Measurements from ENCODE around the gene CCDC30.
"Not testable (repeated sequence)": the region's sequence is repeated elsewhere in the genome, so short reads cannot be mapped to it uniquely, and the experiment has no call there.

CCDC30 gene

DNA sequence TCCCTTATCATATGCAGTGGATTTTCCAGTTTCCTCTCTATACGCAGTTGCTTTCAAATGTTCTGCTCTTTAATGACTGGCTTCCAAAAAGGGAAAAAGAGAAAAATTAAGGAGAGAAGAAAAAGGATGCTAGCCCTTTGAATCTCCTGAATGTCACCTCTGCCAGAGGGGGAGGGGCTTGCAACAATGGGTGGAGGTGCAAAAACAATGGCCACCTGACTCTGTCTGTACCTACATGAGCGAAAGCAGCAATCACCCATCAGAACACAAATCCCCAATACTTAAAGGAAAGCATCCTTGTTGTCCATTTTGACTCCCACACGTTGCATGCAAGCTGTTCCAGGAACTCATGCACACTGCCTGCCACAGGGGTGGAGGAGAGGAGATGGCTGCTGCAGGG lies 61.2 kb downstream of the CCDC30 start:
- DNase-seq = no peak

DNA sequence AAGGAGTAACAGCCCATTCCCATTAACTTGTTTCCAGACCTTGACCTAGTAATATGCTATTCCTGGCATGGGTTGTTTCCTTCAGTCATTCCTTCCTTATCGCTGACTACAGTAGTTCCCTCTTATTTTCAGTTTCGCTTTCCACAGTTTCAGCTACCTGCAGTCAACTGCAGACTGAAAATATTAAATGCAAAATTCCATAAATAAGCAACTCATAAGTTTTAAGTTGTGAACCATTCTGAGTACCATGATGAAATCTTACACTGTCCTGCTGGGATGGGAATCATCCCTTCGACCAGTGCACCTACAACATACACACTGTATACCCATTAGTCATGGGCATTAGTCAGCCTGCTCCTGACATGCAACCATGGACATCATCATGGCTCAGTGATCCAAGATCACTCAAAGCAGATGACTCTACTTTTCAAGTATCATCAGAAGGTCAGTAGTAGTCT lies 66.7 kb downstream of the CCDC30 start:
- no peak for DNase-seq

DNA sequence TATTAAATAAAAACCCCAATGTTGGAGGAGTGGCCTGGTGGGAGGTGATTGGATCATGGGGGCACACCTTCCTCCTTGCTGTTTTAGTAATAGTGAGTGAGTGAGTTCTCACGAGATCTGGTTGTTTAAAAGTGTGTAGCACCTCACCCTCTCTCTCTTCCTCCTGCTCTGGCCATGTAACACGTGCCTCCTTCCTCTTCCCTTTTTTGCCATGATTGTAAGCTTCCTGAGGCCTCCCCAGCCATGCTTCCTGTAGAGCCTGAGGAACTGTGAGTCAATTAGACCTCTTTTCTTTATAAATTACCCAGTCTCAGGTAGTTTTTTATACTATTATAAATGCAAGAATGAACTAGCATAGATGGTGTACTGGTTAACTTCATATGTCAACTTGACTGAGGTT lies 68.0 kb downstream of the CCDC30 start:
- no peak for DNase-seq

DNA sequence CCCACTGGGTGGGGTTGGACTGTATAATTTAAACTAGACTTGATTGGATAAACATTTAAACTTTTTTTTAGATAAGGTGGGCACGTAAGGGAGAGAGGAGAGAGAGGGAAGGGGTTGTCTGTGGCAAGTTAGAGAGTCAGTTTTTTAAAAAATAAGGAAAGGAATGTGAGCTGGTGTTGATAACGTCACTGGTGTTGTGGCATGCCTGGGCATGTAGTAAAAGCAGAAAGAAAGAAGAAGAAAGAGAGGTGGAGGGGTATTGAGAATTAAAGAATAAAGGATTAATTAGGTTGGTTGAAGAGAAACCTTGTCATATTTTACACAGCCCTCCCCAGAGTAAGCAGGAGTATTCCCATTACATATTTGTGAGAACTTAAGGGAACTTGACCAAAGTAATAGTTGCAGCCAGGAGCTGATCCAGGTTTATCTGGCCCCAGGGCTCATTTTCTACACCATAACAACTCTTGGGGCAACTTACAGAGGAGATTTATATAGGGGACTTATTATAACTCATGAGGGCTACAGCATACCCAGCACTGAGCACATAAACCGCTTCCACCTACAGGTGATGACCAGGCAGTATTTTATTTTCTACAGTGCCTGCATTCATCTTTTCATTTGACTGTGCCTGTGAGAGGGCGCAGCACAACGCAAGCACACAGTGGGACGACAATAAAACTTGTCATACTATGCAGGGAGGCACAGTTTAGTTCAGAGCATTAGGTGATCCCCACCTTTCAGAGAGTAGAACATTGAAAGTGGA lies 70.2 kb downstream of the CCDC30 start:
- DNase-seq = no peak

- DNase-seq = no peak
Measured at GRCh38 chr1:42541104-42541503, 78.0 kb downstream of the CCDC30 start.

DNA sequence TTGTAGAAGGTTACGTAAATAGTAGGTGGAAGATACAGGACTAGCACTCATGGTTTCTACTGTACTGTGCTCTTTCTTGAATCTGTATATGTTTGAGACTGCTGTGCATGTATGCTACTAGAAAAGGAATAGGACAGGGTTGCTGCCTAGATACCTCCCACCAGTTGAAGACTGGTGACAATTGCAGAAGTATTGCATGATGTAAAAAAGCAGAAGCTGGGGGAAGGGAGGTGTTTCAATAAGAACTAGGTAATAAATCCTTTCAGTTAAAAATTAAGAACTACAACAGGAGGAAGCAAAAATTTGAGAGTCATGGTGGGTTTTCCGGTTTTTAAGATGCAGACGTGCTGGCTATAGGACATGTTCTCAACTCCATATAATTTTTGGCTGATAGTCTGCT lies 88.1 kb downstream of the CCDC30 start:
- DNase-seq = no peak

DNA sequence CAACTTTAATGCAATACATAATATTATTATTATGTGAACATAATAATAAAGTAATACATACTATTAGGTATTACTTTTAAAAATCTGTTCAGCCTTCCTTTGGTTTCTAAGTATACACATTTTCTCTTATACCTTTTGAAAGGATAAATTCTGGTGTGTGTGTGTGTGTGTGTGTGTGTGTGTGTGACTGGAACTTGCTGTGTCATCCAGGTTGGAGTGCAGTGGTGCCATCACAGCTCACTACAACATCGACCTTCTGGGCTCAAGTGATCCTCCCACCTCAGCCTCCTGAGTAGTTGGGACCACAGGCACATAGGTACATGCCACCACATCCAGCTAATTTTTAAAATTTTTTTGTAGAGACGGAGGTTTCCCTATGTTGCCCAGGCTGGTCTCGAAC lies 88.5 kb downstream of the CCDC30 start:
- DNase-seq = no peak

DNA sequence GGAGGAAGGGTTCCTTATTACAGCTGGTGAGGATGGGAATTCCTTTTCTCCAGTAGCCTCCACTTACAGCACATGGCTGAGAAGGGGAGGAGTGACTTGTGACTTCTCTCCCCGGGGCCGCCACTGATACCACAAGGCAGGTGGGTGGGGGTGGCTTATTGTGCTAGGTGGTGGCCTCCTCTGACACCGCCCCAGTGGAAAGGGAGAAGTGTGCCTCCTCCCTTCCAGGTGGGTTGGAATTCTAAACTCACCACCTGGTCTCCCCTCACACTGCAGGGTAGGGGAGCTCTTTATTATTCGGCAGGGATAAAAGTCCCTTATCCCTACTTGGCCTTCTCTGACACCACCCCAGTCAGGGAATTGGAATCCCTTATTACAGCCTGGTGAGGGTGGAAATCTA lies 89.5 kb downstream of the CCDC30 start:
- no peak for DNase-seq

DNA sequence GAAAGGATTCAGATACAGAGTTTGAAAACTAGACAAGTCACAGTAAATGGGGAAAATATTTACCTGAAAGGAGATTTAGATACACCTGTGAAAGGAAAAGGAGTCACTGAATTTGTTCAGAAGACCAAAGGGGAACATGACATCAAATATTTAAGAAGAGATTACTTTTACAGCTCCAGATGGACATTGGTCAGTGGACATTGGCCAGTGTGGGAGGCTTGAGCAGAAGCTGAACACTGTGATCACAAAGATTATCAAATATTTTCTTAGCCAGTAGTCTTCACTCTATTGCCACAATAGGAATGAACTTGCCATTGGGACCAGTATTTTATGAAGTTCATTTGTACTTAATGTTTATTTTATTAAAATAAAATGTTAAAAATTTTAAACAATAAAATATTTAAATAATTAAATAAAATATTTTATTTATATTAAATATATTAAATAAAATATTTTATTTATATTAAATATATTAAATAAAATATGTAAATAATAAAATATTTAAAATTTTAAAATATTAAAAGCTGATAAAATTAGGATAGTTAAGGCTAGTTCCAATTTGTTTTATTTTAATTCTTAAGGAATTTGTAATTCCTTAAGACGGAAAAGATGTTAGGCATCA lies 94.3 kb downstream of the CCDC30 start:
- DNase-seq = no peak

DNA sequence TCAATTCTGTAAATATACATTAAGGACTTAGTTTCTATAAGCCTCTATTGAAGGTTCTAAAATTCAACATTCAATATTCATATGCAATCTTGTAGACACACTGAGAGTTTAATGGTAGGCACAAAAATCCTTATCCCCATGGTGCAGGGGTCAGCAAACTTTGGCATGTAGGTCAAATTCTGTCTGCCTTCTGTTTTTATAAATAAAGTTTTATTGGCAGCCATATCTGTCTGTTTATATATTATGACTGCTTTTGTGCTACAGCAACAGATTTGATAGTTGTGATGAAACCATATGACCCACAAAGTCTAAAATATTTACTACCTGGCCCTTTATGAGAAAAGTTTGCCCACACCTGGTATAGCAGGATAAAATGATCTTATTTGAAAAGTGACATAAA lies 104.0 kb downstream of the CCDC30 start:
- DNase-seq = no peak

DNA sequence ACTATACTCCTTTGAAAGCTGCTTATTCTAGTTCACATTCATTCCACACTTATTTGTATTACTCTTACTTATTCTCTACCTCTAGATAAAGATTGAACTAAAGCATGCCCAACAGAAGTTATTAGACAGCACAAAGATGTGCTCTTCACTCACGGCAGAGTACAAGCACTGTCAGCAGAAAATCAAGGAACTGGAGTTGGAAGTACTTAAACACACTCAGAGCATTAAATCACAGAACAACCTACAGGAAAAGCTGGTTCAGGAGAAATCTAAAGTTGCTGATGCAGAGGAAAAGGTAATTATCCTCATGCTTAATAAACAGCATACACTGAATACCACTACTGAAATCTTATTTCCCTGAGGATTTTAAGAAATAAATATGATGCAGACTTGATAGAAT lies 113.8 kb downstream of the CCDC30 start:
- DNase-seq = no peak

- no peak for DNase-seq
Measured at GRCh38 chr1:42586016-42586415, 122.9 kb downstream of the CCDC30 start.

- no peak for DNase-seq
Measured at GRCh38 chr1:42587753-42588152, 124.7 kb downstream of the CCDC30 start.

- no peak for DNase-seq
Measured at GRCh38 chr1:42592811-42593210, 129.7 kb downstream of the CCDC30 start.

DNA sequence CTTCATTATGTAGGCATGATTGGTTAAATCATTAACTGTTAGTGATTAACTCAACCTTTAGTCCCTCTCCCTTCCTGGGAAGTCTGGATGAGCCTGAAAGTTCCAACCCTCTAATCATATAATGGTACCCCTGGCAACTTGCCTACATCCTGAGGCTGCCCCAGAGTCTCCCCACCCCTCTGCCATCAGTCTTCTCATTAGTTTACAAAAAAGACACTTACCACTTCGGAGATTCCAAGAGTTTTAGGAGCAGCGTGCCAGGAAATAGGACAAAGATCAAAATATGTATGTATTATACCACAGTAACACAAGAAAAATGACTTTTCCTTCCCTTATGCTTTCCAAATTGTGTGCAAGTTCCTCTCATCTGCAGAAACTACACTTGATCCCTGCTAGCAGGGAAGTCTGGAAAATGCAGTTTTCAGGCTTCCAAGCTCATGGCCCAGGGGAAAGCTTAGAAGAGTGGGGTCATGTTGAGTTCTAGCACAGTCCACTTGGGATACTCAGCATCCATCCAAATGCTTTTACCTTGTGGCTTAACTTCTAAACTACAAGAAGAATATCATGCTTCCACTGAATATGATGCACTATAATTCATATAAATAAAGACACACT lies 130.5 kb downstream of the CCDC30 start:
- DNase-seq = no peak

DNA sequence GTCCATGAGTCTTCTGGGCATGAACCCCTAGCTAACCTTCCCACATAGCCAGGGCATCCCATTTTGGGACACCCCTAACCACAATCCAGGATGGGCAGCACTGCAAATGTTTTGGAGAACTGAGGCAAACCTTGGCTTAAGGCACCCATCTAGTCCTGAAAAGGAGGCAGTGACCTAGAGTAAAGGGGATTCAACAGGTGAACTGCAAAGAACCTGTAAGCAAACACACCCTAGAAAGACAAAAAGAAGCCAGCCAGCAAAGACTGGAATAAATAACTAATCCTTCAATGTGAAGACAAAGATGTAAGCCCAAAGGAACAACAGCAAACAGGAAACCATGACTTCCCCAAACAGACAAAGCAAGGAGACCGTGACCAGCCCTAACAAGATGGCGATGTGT lies 138.4 kb downstream of the CCDC30 start:
- no peak for DNase-seq

DNA sequence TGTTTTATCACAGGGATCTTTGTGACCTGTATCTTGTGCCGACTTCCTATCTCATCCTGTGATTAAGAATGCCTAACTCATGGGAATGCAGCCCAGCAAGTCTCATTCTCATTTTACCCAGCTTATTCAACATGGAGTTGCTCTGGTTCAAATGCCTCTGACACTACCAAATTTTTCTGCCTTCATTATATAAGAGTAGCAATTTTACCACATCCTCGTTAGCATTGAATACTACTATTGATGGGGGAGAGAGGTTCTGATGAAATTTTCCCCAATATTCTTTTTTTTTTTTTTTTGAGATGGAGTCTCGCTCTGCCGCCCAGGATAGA lies 150.7 kb downstream of the CCDC30 start:
- no peak for DNase-seq

DNA sequence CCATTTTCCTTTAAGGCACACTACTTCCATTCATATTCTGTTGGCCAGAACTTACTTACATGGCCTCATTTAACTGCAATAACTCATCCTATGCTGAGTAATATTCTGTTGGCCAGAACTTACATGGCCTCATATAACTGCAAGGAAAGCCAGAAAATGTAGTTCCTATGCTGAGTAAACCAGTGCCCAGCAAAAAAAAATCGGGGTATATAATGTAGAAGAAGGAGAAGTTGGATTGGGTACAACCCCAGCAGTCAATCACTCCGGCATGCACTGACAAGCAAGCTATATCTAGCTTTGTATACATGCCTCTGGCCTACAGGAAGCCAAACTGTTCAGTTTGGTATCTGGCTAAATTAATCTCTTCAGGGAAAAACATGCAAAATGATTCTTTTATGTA lies 155.8 kb downstream of the CCDC30 start:
- DNase-seq = no peak

- no peak for DNase-seq
Measured at GRCh38 chr1:42620307-42620706, 157.2 kb downstream of the CCDC30 start.

DNA sequence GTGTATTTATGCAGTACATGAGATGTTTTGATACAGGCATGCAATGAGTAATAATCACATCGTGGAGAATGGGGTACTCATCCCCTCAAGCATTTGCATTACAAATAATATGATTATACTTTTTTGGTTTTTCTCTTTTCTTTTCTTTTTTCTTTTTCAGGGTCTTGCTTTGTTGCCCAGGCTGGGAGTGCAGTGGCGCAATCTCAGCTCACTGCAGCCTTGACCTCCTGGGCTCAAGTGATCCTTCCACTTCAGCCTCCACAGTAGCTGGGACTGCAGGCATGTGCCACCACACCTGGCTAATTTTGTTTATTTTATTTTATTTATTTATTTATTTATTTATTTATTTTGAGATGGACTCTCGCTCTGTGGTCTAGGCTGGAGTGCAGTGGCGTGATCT lies 158.1 kb downstream of the CCDC30 start:
- not testable (repeated sequence) for DNase-seq

DNA sequence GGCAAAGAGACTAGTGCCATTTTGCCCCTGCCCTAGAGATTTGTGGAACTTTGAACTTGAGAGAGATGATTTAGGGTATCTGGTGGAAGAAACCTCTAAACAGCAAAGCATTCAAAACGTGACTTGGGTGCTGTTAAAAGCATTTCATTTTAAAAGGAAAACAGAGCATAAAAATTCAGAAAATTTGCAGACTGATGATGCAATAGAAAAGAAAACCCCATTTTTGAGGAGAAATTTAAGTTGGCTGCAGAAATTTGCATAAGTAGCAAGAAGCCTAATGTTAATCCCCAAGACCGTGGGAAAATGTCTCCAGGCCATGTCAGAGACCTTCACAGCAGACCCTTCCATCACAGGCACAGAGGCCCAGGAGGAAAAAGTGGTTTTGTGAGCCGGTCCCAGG lies 164.1 kb downstream of the CCDC30 start:
- not testable (repeated sequence) for DNase-seq

DNA sequence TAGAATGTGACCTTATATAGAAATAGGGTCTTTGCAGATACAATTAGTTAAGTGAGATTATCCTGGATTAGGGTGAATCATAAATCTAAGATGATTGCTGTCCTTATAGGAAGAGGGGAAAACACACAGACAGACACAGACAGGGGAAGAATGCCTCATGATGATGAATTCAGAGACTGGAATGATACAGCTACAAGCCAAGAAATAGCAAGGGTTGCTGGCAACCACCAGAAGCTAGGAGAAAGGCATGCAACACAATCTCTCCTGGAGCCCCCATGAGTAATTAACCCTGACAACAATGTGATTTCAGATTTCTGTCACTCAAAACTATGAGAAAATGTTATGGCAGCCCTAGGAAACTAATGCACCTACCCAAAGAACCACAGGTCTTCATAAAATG lies 176.0 kb downstream of the CCDC30 start:
- no peak for DNase-seq

DNA sequence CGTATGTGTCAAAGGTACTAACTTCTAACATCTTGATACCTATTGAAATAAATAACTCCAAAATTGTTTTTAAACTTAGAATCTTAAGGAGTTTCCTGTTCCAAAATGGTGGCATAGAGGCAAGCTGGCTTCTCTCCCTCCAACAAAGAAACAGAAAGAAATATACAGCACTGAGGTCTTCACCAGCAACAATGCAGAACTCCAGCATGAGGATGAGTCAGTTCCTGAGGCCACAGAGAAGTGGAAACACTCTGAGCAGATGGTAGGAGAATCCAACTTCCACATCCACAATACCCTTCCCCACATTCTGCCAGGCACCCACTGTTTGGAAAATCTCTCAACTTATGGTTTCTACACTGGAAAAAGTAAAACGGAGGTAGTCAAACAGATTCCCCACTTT lies 183.0 kb downstream of the CCDC30 start:
- DNase-seq = no peak
